SK-N-MC (cell line): ENCODE results near the gene SYVN1.
A peak's percentile ranks its signal among the peaks of the same experiment; 100 is the strongest.

Experiments
- DNase-seq: peaks from one replicate; pipeline ENCODE4 v3.0.0-alpha.2; 2011; ENCODE audit warnings: low read depth, low spot score
- H3K27ac ChIP-seq: fragments of 200-600 bp; sonication (generic); 2 replicates; pipeline ENCODE4 v1.5.1; 2016; ENCODE audit warnings: mixed run types
- H3K36me3 ChIP-seq: fragments of 200-600 bp; sonication (generic); 2 replicates; pipeline ENCODE4 v1.6.1; 2017; ENCODE audit warnings: antibody characterized with exemption, low read length, mixed read lengths; ENCODE audit not compliant: insufficient read depth
- H3K4me3 ChIP-seq: fragments of 200-600 bp; sonication (generic); 2 replicates; pipeline ENCODE4 v1.5.1; 2016
- H3K9ac ChIP-seq: fragments of 200-600 bp; sonication (generic); 2 replicates; pipeline ENCODE4 v1.8.0; 2017; ENCODE audit warnings: mixed run types, mixed read lengths; ENCODE audit not compliant: insufficient read length
- H3K9me3 ChIP-seq: fragments of 200-600 bp; sonication (generic); 2 replicates; pipeline ENCODE4 v1.6.1; 2017; ENCODE audit warnings: low read depth, mild to moderate bottlenecking, antibody characterized with exemption, low read length, moderate library complexity, mixed read lengths
- EZH2 ChIP-seq: fragments of 200-600 bp; sonication (generic); IDR thresholded peaks from one replicate; pipeline ENCODE4 v1.6.1; 2017; ENCODE audit warnings: antibody characterized with exemption
- FOXP2 ChIP-seq: optimal IDR thresholded peaks from 2 replicates; pipeline ENCODE3; 2011; ENCODE audit warnings: mild to moderate bottlenecking, moderate library complexity; ENCODE audit not compliant: insufficient read depth; ENCODE audit errors: extremely low read length, control extremely low read depth
- POLR2AphosphoS5 ChIP-seq: IDR thresholded peaks from 2 replicates; pipeline ENCODE4 v1.6.1; 2012; ENCODE audit warnings: mild to moderate bottlenecking, low read depth, low read length, borderline replicate concordance

The SYVN1 gene

DNA sequence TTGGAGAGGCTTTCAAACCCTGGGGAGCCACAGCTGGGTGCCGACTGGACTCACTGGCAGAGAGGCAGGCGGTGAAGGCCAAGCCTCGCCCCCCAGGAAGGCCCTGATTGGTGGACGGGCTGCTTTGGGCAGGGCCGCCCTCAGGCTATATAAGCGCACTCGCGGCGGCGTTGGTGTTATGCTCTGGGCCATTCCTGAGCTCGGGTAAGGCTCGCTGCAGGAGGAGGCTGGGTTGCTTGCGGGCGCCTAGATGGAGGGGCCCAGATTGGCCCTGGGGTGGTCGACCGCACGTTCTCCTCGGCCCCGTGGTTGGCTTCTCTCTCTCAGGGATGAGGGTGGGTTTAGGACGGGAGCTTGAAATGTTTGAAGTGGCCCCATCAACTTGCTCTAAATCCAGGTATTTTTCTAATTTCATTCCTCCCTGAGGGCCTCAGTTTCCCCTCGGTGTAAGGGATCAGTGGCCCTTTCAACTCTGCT lies 35.8 kb upstream of the SYVN1 start, which contains the start of gene SPDYC:
TSS of gene SPDYC (plus strand) at position 176 of the 477 bp plus-strand sequence. CDS start 1,125 bp downstream, outside the sequence.
- Histone ChIP-seq H3K36me3 (no peaks in the 10 kb centered on the region), H3K9me3 (no peaks in the 10 kb centered on the region), H3K9ac (no peak within 1 kb of the TSS), H3K4me3 (no peak within 1 kb of the TSS), H3K27ac (peak within 1 kb of the TSS; percentile 58; the same call in 1 of the 2 replicates)
- no peak for TF ChIP-seq EZH2
- TF ChIP-seq POLR2AphosphoS5, result peak; percentile 51; the same call in 1 of the 2 replicates
- no peak for DNase-seq

- no peaks in the 10 kb centered on the region for H3K9me3 ChIP-seq
- TF ChIP-seq FOXP2 (no peak), EZH2 (no peak), POLR2AphosphoS5 (no peak)
- peak overlapping the region; percentile 58; the same call in 1 of the 2 replicates for H3K27ac ChIP-seq
- H3K4me3 ChIP-seq, result no peak overlapping the region
- no peak overlapping the region for H3K9ac ChIP-seq
- DNase-seq, result no peak
- H3K36me3 ChIP-seq, result no peaks in the 10 kb centered on the region
Measured at GRCh38 chr11:65169164-65169641, 34.9 kb upstream of the SYVN1 start.

- Histone ChIP-seq H3K9ac (no peak overlapping the region), H3K9me3 (no peaks in the 10 kb centered on the region), H3K4me3 (no peak overlapping the region), H3K36me3 (no peaks in the 10 kb centered on the region), H3K27ac (no peak overlapping the region)
- TF ChIP-seq EZH2 (no peak), FOXP2 (no peak), POLR2AphosphoS5 (no peak)
- DNase-seq, result no peak
Measured at GRCh38 chr11:65167656-65168055, 33.3 kb upstream of the SYVN1 start.

GRCh38 chr11:65166893-65167292 lies 32.6 kb upstream of the SYVN1 start:
- H3K9me3 ChIP-seq, result no peaks in the 10 kb centered on the region
- no peak for DNase-seq
- TF ChIP-seq EZH2, result no peak
- TF ChIP-seq POLR2AphosphoS5, result no peak
- TF ChIP-seq FOXP2, result no peak
- H3K4me3 ChIP-seq, result no peak overlapping the region
- no peak overlapping the region for H3K9ac ChIP-seq
- no peak overlapping the region for H3K27ac ChIP-seq
- no peaks in the 10 kb centered on the region for H3K36me3 ChIP-seq

DNA sequence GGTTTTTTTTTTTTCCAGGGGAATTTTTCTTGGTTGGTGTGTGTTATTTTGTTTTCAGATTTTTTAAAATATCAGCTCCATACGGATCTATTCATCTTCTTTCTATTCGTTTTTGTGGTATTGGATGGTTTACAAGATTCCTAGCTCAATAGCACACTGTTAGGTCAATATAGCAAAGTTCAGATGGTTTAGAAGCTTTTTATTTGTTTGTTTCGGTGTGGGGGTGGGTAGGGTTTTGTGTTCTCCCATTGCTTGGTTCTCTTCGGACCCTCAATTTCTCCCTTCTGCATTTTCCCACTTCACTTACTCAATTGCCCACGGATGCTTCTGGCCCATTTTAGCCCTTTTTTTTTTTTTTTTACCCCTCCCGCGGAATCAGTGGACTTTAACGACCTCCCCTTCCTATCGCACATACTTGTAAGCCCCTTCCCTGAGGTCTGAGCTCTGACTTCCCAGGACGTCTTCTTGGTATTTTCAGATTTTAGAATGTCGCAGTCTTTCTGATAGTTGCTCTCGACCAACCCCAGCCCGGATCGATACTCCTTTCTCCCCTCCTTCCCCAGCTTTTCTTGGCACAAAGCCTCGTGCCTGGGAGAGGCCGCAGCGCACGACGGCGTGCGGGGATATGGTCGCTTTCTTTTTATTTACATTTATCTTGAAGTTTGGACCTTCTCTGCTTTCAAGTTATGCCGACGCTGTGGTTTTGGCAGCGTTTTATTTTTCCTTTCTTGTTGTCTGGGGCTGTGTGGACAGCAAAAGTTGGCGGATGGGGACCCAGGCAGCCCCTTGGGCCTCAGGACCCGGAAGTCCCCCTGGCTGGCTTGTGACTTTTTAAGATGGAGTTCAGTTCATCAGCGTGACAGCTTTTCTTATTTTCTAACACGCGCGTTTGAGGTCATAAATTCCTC lies 31.3 kb upstream of the SYVN1 start:
- no peak overlapping the region for H3K27ac ChIP-seq
- no peaks in the 10 kb centered on the region for H3K9me3 ChIP-seq
- H3K4me3 ChIP-seq, result no peak overlapping the region
- H3K9ac ChIP-seq, result peak overlapping the region; percentile 32
- TF ChIP-seq POLR2AphosphoS5 (no peak), FOXP2 (no peak), EZH2 (no peak)
- no peak for DNase-seq
- no peaks in the 10 kb centered on the region for H3K36me3 ChIP-seq

GRCh38 chr11:65163684-65164083 lies 29.4 kb upstream of the SYVN1 start:
- Histone ChIP-seq H3K9ac (no peak overlapping the region), H3K36me3 (no peaks in the 10 kb centered on the region), H3K27ac (no peak overlapping the region), H3K9me3 (no peaks in the 10 kb centered on the region), H3K4me3 (no peak overlapping the region)
- no peak for DNase-seq
- TF ChIP-seq POLR2AphosphoS5 (no peak), FOXP2 (no peak), EZH2 (no peak)

DNA sequence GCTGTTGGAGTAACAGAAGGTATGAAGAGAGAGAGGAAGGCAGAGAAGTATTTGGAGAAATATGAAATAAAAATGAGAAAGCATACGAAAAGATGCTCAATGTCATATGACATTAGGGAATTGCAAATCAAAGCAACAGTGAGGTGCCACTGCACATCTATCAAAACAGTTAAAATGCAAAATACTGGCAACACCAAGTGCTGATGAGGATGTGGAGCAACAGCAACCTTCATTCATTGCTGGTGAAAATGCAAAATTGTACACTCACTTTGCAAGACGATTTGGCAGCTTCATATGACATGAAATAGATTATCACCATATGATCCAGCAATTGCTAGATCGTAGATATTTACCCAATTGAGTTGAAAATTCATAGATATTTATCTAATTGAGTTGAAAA lies 26.3 kb upstream of the SYVN1 start:
- Histone ChIP-seq H3K9me3 (no peaks in the 10 kb centered on the region), H3K36me3 (no peaks in the 10 kb centered on the region), H3K4me3 (no peak overlapping the region), H3K9ac (no peak overlapping the region), H3K27ac (no peak overlapping the region)
- TF ChIP-seq FOXP2, result no peak
- DNase-seq, result no peak

- H3K9ac ChIP-seq, result no peak overlapping the region
- H3K4me3 ChIP-seq, result no peak overlapping the region
- H3K27ac ChIP-seq, result no peak overlapping the region
- DNase-seq, result no peak
- H3K36me3 ChIP-seq, result no peaks in the 10 kb centered on the region
- no peaks in the 10 kb centered on the region for H3K9me3 ChIP-seq
- no peak for TF ChIP-seq EZH2
- no peak for TF ChIP-seq POLR2AphosphoS5
- no peak for TF ChIP-seq FOXP2
Measured at GRCh38 chr11:65159012-65159411, 24.7 kb upstream of the SYVN1 start.
